ENCODE measurements around the gene ZHX3.
A peak's percentile ranks its signal among the peaks of the same experiment; 100 is the strongest.

ZHX3 gene

DNA sequence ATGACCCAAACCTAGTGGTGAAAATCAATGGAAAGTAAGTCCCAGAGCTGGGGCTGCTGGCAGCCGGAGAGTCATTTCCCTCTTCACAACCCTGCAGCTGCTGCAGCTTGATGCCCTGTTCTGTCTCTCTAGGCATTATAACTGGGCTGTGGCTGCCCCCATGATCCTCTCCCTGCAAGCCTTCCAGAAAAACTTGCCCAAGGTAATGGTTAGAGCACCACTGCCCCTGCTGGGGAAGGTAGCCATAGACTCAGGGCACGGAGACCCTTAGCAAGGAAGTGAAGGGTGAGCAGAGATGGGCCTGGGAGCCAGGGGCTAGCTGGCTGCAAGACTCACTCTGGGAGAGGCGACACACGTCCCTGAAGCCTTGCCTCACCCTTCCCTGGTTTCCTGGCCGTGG lies 35.1 kb upstream of the ZHX3 start:
- no peak overlapping the region for H3K4me3 ChIP-seq (ENCODE audit: low read length, poor library complexity, severe bottlenecking)
- no peaks in the 10 kb centered on the region for H3F3A ChIP-seq (ENCODE audit: low read depth)
- H2AFZ ChIP-seq (ENCODE audit: low read length): no peak overlapping the region
- no peak overlapping the region for H3K4me2 ChIP-seq (ENCODE audit: low read depth, low read length, poor library complexity, severe bottlenecking)
- TF ChIP-seq EZH2phosphoT487 (IDR thresholded peaks at IDR 0.05; ENCODE audit: borderline replicate concordance): no peak
- TF ChIP-seq, protein P1, sequence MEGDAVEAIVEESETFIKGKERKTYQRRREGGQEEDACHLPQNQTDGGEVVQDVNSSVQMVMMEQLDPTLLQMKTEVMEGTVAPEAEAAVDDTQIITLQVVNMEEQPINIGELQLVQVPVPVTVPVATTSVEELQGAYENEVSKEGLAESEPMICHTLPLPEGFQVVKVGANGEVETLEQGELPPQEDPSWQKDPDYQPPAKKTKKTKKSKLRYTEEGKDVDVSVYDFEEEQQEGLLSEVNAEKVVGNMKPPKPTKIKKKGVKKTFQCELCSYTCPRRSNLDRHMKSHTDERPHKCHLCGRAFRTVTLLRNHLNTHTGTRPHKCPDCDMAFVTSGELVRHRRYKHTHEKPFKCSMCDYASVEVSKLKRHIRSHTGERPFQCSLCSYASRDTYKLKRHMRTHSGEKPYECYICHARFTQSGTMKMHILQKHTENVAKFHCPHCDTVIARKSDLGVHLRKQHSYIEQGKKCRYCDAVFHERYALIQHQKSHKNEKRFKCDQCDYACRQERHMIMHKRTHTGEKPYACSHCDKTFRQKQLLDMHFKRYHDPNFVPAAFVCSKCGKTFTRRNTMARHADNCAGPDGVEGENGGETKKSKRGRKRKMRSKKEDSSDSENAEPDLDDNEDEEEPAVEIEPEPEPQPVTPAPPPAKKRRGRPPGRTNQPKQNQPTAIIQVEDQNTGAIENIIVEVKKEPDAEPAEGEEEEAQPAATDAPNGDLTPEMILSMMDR (conservative IDR thresholded peaks at IDR 0.05; ENCODE audit: low read length): peak; percentile 17
- no peak overlapping the region for H3K9ac ChIP-seq (ENCODE audit: low read depth, low read length, poor library complexity, severe bottlenecking)
- H3K36me3 ChIP-seq (ENCODE audit: insufficient read depth, low read length): no peaks in the 10 kb centered on the region
- H3K9me2 ChIP-seq (replicated peaks; ENCODE audit: low read depth, low read length): no peaks in the 10 kb centered on the region
- H4K20me1 ChIP-seq (ENCODE audit: insufficient read depth, low read length, poor library complexity, severe bottlenecking): no peaks in the 10 kb centered on the region
- no peaks in the 10 kb centered on the region for H3K9me3 ChIP-seq (ENCODE audit: insufficient read depth, low read depth, low read length)
- no peaks in the 10 kb centered on the region for H3K79me2 ChIP-seq (ENCODE audit: insufficient read depth, low read length)
- no peaks in the 10 kb centered on the region for H3K4me1 ChIP-seq (ENCODE audit: insufficient read depth, low read length, poor library complexity, severe bottlenecking)
- H3K27me3 ChIP-seq (ENCODE audit: insufficient read depth, low read length, poor library complexity, severe bottlenecking): no peaks in the 10 kb centered on the region

DNA sequence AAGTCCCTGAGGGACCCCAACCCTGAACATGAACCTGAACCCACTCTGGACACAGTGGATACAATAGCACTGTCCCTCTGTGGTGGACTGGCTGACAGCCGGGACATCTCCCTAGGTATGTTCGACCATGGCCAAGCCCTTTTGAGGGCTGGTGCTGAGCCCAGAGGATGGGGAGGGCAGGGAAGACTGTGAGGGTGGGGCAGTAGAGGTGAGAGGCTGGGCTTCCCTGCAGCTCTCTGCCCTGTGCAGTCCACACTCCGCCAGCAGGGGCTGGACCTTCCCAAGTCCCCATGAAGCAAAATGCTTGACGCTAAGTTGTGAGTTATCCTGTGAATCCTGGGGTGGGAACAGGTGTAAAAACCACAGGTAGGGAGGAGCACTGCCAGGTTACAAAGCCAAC lies 34.6 kb upstream of the ZHX3 start:
- no peaks in the 10 kb centered on the region for H3F3A ChIP-seq (ENCODE audit: low read depth)
- no peaks in the 10 kb centered on the region for H4K20me1 ChIP-seq (ENCODE audit: insufficient read depth, low read length, poor library complexity, severe bottlenecking)
- no peak overlapping the region for H3K9ac ChIP-seq (ENCODE audit: low read depth, low read length, poor library complexity, severe bottlenecking)
- no peaks in the 10 kb centered on the region for H3K9me3 ChIP-seq (ENCODE audit: insufficient read depth, low read depth, low read length)
- TF ChIP-seq, protein P1 (conservative IDR thresholded peaks at IDR 0.05; ENCODE audit: low read length): no peak; the same call in none of the 2 replicates
- TF ChIP-seq EZH2phosphoT487 (IDR thresholded peaks at IDR 0.05; ENCODE audit: borderline replicate concordance): no peak
- H3K9me2 ChIP-seq (replicated peaks; ENCODE audit: low read depth, low read length): no peaks in the 10 kb centered on the region
- H2AFZ ChIP-seq (ENCODE audit: low read length): no peak overlapping the region
- H3K36me3 ChIP-seq (ENCODE audit: insufficient read depth, low read length): no peaks in the 10 kb centered on the region
- H3K4me1 ChIP-seq (ENCODE audit: insufficient read depth, low read length, poor library complexity, severe bottlenecking): no peaks in the 10 kb centered on the region
- no peaks in the 10 kb centered on the region for H3K79me2 ChIP-seq (ENCODE audit: insufficient read depth, low read length)
- no peak overlapping the region for H3K4me3 ChIP-seq (ENCODE audit: low read length, poor library complexity, severe bottlenecking)
- H3K27me3 ChIP-seq (ENCODE audit: insufficient read depth, low read length, poor library complexity, severe bottlenecking): no peaks in the 10 kb centered on the region
- H3K4me2 ChIP-seq (ENCODE audit: low read depth, low read length, poor library complexity, severe bottlenecking): no peak overlapping the region

- no peaks in the 10 kb centered on the region for H3K36me3 ChIP-seq (ENCODE audit: insufficient read depth, low read length)
- no peak for TF ChIP-seq EZH2phosphoT487 (IDR thresholded peaks at IDR 0.05; ENCODE audit: borderline replicate concordance)
- TF ChIP-seq, protein P1 (conservative IDR thresholded peaks at IDR 0.05; ENCODE audit: low read length): no peak
- no peaks in the 10 kb centered on the region for H3F3A ChIP-seq (ENCODE audit: low read depth)
- H3K4me3 ChIP-seq (ENCODE audit: low read length, poor library complexity, severe bottlenecking): no peak overlapping the region
- no peaks in the 10 kb centered on the region for H3K9me3 ChIP-seq (ENCODE audit: insufficient read depth, low read depth, low read length)
- no peak overlapping the region for H3K4me2 ChIP-seq (ENCODE audit: low read depth, low read length, poor library complexity, severe bottlenecking)
- no peaks in the 10 kb centered on the region for H4K20me1 ChIP-seq (ENCODE audit: insufficient read depth, low read length, poor library complexity, severe bottlenecking)
- H3K79me2 ChIP-seq (ENCODE audit: insufficient read depth, low read length): no peaks in the 10 kb centered on the region
- H3K27me3 ChIP-seq (ENCODE audit: insufficient read depth, low read length, poor library complexity, severe bottlenecking): no peaks in the 10 kb centered on the region
- H3K4me1 ChIP-seq (ENCODE audit: insufficient read depth, low read length, poor library complexity, severe bottlenecking): no peaks in the 10 kb centered on the region
- no peak overlapping the region for H3K9ac ChIP-seq (ENCODE audit: low read depth, low read length, poor library complexity, severe bottlenecking)
- H3K9me2 ChIP-seq (replicated peaks; ENCODE audit: low read depth, low read length): no peaks in the 10 kb centered on the region
- H2AFZ ChIP-seq (ENCODE audit: low read length): no peak overlapping the region
Measured at GRCh38 chr20:41350408-41350962, 33.0 kb upstream of the ZHX3 start.
